ENCODE data around the gene SRSF10. TPM values are rescaled to one million over a fixed set of nuclear protein-coding genes. Genes with fewer than 3 reads are reported as not detected.

Gene SRSF10
- total and polyA plus RNA-seq, 4 donors: 55.1 to 251 (median 78.4) TPM

DNA sequence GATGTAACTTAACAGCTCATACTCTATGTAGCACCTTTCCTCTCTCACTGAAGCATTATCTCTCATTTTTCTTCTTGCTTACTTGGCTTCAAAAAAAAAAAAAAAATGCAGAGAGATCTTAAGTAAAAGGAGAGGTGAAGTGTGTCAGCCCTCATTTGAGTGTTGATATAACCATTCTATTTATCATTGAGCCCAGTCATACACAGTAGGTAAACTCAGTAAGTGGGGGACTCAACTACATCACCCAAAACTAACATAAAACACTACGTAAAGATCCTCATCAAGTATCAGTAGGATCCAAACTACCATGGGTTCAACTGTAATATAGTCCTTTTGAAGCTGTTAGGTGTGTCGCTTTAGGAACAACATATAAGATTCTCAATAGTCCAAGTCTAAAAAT is 12.3 kb downstream of the SRSF10 start:
- Histone ChIP-seq H3K9ac (ENCODE audit: insufficient read depth in 1 of 2, low read length in 2 of 2) (no peak overlapping the region), H3K4me3 (no peak overlapping the region), H3K27ac (ENCODE audit: low read depth in 1 of 2, low read length in 1 of 2) (no peak overlapping the region), H3K36me3 (ENCODE audit: control insufficient read depth in 4 of 4, insufficient read depth in 4 of 4, low read length in 4 of 4) (peaks cover 5 to 40% (median 17%) of the 10 kb centered on the region in 4 donors), H3K9me3 (ENCODE audit: control insufficient read depth in 4 of 4, insufficient read depth in 3 of 4, low read length in 3 of 4) (no peaks in the 10 kb centered on the region), H3K4me1 (ENCODE audit: control insufficient read depth in 5 of 5, insufficient read depth in 5 of 5, low read length in 5 of 5) (peaks cover 0 to 30% (median 11%) of the 10 kb centered on the region in 5 donors), H3K27me3 (ENCODE audit: control insufficient read depth in 3 of 3, insufficient read depth in 3 of 3, low read length in 2 of 3) (no peaks in the 10 kb centered on the region)
- TF ChIP-seq, protein P1, sequence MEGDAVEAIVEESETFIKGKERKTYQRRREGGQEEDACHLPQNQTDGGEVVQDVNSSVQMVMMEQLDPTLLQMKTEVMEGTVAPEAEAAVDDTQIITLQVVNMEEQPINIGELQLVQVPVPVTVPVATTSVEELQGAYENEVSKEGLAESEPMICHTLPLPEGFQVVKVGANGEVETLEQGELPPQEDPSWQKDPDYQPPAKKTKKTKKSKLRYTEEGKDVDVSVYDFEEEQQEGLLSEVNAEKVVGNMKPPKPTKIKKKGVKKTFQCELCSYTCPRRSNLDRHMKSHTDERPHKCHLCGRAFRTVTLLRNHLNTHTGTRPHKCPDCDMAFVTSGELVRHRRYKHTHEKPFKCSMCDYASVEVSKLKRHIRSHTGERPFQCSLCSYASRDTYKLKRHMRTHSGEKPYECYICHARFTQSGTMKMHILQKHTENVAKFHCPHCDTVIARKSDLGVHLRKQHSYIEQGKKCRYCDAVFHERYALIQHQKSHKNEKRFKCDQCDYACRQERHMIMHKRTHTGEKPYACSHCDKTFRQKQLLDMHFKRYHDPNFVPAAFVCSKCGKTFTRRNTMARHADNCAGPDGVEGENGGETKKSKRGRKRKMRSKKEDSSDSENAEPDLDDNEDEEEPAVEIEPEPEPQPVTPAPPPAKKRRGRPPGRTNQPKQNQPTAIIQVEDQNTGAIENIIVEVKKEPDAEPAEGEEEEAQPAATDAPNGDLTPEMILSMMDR (IDR thresholded peaks at IDR 0.05; ENCODE audit: control extremely low read depth, extremely low read depth): no peak
- 47 to 58% methylated on average over 2 of the region's 2 CpGs for WGBS, 2 donors
- ATAC-seq (ENCODE audit: insufficient read depth, low FRiP score): no peak
- no peak for DNase-seq

- H3K4me1 ChIP-seq (ENCODE audit: control insufficient read depth in 5 of 5, insufficient read depth in 5 of 5, low read length in 5 of 5): peaks cover 0 to 31% (median 11%) of the 10 kb centered on the region in 5 donors
- DNase-seq (no peak), ATAC-seq (ENCODE audit: insufficient read depth, low FRiP score) (no peak)
- TF ChIP-seq, protein P1 (IDR thresholded peaks at IDR 0.05; ENCODE audit: control extremely low read depth, extremely low read depth): no peak
- H3K9me3 ChIP-seq (ENCODE audit: control insufficient read depth in 4 of 4, insufficient read depth in 3 of 4, low read length in 3 of 4): no peaks in the 10 kb centered on the region
- H3K27me3 ChIP-seq (ENCODE audit: control insufficient read depth in 3 of 3, insufficient read depth in 3 of 3, low read length in 2 of 3): no peaks in the 10 kb centered on the region
- H3K9ac ChIP-seq (ENCODE audit: insufficient read depth in 1 of 2, low read length in 2 of 2): no peak overlapping the region
- peaks cover 2 to 39% (median 16%) of the 10 kb centered on the region in 4 donors for H3K36me3 ChIP-seq (ENCODE audit: control insufficient read depth in 4 of 4, insufficient read depth in 4 of 4, low read length in 4 of 4)
- no peak overlapping the region for H3K4me3 ChIP-seq
- H3K27ac ChIP-seq (ENCODE audit: low read depth in 1 of 2, low read length in 1 of 2): no peak overlapping the region
Measured at GRCh38 chr1:23966973-23967493, 13.1 kb downstream of the SRSF10 start.

- TF ChIP-seq, protein P1 (IDR thresholded peaks at IDR 0.05; ENCODE audit: control extremely low read depth, extremely low read depth): no peak
- Histone ChIP-seq H3K36me3 (ENCODE audit: control insufficient read depth in 4 of 4, insufficient read depth in 4 of 4, low read length in 4 of 4) (peaks cover 1 to 23% (median 10%) of the 10 kb centered on the region in 4 donors), H3K27me3 (ENCODE audit: control insufficient read depth in 3 of 3, insufficient read depth in 3 of 3, low read length in 2 of 3) (no peaks in the 10 kb centered on the region), H3K9me3 (ENCODE audit: control insufficient read depth in 4 of 4, insufficient read depth in 3 of 4, low read length in 3 of 4) (no peaks in the 10 kb centered on the region), H3K27ac (ENCODE audit: low read depth in 1 of 2, low read length in 1 of 2) (peak overlapping the region in 1 of 2 donors; percentile 53), H3K9ac (ENCODE audit: insufficient read depth in 1 of 2, low read length in 2 of 2) (peak overlapping the region in 1 of 2 donors; percentile 57), H3K4me1 (ENCODE audit: control insufficient read depth in 5 of 5, insufficient read depth in 5 of 5, low read length in 5 of 5) (peaks cover 0 to 40% (median 11%) of the 10 kb centered on the region in 5 donors), H3K4me3 (no peak overlapping the region)
- DNase-seq: peak in 2 of 3 donors; percentile 95
- ATAC-seq (ENCODE audit: insufficient read depth, low FRiP score): no peak
- WGBS, 2 donors: 62 to 63% methylated on average over 5 of the region's 5 CpGs
Measured at GRCh38 chr1:23964790-23965740, 15.1 kb downstream of the SRSF10 start.
